ENCODE data around the gene COL1A1.

Gene COL1A1

GRCh38 chr17:50201276-50201854, at the start of gene COL1A1:
Gene COL1A1 (minus strand): TSS chr17:50201631. CDS start chr17:50201513, 118 bp downstream.
- no peak for DNase-seq (ENCODE audit: low read depth)

DNA sequence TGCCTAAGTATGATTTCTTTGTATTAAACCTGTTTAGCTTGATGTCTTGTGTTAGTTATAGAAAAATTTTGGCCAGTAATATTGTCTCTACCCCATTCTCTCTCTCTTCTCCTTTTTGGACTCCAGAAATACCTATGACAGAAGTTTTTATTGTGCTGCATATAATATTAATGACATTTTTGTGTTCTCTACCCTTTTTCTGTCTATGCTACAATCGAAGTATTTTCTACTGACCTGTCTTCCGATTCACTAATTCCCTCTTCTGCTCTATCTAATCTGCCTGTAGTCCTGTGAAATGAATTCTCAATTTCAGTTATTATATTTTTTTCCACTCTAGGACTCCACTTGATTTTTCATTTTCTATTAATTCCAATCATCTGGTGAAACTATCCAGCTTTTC, 46.8 kb upstream of the COL1A1 start:
- no peak for DNase-seq (ENCODE audit: low read depth)

DNA sequence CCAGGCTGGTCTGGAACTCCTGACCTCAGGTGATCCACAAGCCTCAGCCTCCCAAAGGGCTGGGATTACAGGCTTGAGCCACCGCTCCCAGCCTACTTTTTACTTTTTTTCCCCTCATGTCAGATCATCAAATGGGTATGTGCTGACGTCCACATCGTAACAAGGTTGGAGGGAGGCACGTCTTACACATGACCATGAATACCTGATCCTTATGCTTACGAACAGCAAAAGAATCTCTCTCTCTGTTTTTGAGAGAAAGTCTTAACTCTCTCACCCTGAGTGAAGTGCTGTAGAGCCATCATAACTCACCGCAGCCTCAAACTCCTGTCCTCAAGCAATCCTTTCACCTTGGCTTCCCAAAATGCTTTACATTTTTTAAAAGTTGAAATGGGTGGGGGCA, 43.3 kb upstream of the COL1A1 start:
- DNase-seq (ENCODE audit: low read depth) = no peak

GRCh38 chr17:50241431-50241830, 40.0 kb upstream of the COL1A1 start:
- no peak for DNase-seq (ENCODE audit: low read depth)

GRCh38 chr17:50240851-50241250, 39.4 kb upstream of the COL1A1 start:
- no peak for DNase-seq (ENCODE audit: low read depth)

GRCh38 chr17:50239937-50240336, 38.5 kb upstream of the COL1A1 start:
- DNase-seq (ENCODE audit: low read depth) = no peak

GRCh38 chr17:50238601-50239280, 37.3 kb upstream of the COL1A1 start:
- DNase-seq (ENCODE audit: low read depth) = no peak

DNA sequence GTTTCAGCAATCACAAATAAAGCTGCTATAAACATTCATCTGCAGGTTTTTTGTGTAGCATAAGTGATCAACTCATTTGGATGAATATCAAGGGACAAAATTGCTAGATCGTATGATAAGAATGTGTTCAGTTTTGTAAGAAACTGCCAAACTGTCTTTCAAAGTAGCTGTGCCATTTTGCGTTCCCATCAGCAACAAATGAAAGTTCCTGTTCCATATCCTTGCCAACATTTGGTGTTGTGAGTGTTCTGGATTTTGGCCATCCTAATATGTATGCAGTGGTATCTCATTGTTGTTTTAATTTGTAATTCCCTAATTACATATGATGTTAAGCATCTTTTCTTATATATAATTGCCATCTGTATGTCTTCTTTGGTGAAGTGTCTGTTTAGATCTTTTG, 36.5 kb upstream of the COL1A1 start:
- no peak for DNase-seq (ENCODE audit: low read depth)

DNA sequence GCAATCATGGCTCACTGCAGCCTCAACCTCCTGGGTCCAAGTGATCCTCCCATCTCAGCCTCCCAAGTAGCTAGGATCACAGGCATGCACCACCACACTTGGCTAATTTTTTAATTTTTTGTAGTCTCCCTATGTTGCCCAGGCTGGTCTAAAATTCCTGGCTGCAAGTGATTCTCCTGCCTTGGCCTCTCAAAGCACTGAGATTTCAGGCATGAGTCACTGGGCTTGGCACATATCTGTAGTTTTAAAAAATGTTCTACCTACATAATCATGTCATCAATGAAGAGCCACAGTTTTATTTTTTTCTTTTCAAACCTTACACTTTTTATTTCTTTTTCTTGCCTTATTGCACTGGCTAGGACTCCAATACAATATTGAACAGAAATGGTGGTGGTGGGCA, 33.1 kb upstream of the COL1A1 start:
- DNase-seq (ENCODE audit: low read depth) = no peak

GRCh38 chr17:50225701-50226240, 24.3 kb upstream of the COL1A1 start:
- no peak for DNase-seq (ENCODE audit: low read depth)

- DNase-seq (ENCODE audit: low read depth) = no peak
Measured at GRCh38 chr17:50222922-50223321, 21.5 kb upstream of the COL1A1 start.

GRCh38 chr17:50221864-50222545, 20.6 kb upstream of the COL1A1 start:
- DNase-seq (ENCODE audit: low read depth) = no peak

GRCh38 chr17:50221266-50221863, 19.9 kb upstream of the COL1A1 start:
- no peak for DNase-seq (ENCODE audit: low read depth)

DNA sequence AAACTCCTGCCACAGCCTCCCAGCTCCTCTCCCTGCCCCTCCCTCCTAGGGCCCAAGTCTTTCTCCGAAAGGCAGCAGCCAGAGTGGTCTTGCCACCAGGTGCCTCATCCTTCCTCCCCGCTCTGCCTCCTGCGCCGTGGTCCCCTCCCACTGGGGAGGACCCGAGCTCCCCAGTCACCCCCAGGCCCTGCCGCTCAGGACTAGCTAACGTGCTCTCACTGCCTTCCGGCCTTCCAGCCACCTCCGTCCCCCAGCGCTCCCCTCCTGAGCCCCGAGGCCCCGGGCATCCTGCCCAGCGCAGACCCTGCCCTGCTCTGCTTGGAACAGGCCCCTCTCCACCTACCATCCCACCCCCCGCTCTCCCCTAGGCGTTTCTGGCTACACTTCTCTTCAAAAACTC, 19.4 kb upstream of the COL1A1 start:
- no peak for DNase-seq (ENCODE audit: low read depth)

- no peak for DNase-seq (ENCODE audit: low read depth)
Measured at GRCh38 chr17:50219939-50220465, 18.6 kb upstream of the COL1A1 start.

GRCh38 chr17:50219342-50219741, 17.9 kb upstream of the COL1A1 start:
- DNase-seq (ENCODE audit: low read depth) = no peak

DNA sequence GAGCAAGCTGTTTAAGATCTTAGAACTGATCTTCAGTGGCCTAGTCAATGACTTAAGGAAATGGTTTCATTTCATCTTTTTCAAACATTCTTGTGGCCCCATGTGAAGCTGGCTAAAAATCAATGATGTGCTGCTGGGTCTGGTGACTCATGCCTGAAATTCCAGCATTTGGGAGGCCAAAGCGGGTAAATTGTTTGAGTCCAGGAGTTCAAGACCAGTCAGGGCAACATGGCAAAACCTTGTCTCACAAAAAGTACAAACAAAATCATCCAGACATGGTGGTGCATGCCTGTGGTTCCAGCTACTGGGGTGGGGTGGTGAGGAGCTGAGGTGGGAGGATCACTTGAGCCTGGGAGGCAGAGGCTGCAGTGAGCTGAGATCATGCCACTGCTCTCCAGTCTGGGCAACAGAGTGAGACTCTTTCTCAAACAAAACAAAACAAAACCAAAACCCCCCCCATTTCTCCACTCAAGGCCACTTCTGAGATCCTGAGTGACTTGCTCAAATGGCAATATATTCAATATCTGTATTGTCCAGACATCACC, 17.4 kb upstream of the COL1A1 start:
- DNase-seq (ENCODE audit: low read depth) = no peak

DNA sequence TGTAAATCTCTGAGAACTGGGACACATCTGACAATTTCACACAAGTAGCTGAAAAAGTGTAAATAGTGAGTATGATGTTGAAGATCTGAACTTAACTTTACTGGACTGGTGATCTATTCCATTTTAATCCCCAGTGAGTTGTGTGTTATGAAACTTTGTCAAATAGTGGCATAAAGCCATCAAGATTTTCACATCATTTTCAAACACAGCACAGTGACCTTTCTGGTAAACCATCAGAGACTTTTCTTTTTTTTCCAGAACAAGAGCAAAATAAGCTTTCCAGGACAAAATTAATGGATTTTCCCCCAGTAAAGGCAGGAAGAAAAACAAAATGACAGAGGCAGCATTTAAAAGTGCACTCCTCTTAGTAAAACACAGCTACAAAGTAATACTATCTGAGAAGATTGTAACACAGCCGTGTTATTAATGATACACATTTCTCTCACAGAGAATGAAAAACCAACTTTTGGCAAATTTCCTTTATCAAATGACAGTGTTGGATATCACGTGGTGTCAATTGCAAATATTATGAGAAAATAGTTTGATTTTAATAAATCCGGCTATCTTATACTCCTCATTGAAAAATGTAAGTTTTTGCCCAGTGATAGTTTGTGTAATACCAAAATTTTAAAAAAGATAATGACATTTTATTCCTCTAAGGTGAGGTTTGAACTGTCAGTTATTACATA, 16.8 kb upstream of the COL1A1 start:
- no peak for DNase-seq (ENCODE audit: low read depth)

DNA sequence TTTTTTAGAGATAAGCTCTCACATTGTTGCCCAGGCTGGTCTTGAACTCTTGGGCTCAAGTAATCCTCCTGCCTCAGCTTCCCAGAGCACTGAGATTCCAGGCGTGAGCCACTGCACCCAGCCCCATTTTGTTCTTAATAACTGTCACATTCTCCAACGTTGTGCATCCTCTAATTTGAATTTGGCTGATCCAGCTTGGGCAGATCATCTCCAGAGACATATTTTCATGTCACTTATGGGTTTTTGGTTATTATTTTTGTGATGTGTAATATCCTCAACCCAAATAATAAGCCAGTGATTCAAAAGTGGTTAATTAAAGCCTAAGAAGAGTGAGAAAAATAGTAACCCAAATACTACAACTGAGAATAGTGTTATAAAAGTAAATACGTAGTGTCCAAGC, 16.2 kb upstream of the COL1A1 start:
- no peak for DNase-seq (ENCODE audit: low read depth)

DNA sequence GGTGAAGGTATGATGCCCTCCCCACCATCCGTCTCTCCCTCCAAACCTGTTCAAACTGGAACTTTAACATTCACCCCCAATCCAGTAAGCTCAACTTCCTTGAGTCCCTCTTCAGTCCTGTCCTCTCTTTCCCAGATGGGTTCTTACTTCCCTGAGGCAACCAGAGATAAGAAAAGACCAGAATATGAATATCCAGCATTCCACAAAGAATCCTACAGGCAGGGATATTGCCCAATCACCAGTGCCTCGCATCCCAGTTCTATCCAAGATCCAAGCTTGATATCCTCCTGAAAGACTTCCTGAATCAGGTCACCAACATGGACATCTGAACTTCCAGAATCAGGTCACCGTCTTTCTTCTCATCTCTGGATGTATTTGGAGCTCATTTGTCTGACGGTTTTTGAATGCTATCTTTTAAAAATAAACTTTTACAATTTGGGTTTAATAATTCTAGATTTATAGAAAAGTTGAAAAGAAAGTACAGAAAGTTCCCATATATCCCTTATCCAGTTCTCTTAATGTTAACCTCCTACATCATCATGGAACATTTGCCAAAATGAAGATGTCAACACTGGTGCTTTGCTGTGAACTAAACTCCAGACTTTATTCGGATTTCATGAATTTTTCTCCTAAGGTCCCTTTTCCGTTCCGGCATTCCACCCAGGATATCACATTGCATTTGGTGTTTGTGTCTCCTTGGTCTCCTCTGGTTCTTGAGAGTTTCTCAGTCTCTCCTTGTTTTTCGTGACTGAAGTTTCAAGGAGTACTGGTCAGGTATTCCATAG, 13.7 kb upstream of the COL1A1 start:
- DNase-seq (ENCODE audit: low read depth) = no peak
